ENCODE results near the gene ETFDH.
"Not testable (repeated sequence)": the region's sequence is repeated elsewhere in the genome, so short reads cannot be mapped to it uniquely, and the experiment has no call there.

GRCh38 chr4:158663707-158664625 is 8.1 kb upstream of the ETFDH start:
- TF ChIP-seq CTCF (IDR thresholded peaks at IDR 0.05; ENCODE audit: insufficient read depth, low read depth, low read length); EZH2 (IDR thresholded peaks at IDR 0.05; ENCODE audit: insufficient read depth, low read length): not testable (repeated sequence)
